Activated effector memory CD4-positive, alpha-beta T cell treated with anti-CD3 and anti-CD28 coated beads, Interleukin-2, amount 50 U/mL, for 16 hours (primary cell): ENCODE measurements around the gene GDE1.

Source experiments
- DNase-seq: peaks from one replicate; pipeline ENCODE4 v3.0.0-alpha.2; 2020

GDE1 gene

DNA sequence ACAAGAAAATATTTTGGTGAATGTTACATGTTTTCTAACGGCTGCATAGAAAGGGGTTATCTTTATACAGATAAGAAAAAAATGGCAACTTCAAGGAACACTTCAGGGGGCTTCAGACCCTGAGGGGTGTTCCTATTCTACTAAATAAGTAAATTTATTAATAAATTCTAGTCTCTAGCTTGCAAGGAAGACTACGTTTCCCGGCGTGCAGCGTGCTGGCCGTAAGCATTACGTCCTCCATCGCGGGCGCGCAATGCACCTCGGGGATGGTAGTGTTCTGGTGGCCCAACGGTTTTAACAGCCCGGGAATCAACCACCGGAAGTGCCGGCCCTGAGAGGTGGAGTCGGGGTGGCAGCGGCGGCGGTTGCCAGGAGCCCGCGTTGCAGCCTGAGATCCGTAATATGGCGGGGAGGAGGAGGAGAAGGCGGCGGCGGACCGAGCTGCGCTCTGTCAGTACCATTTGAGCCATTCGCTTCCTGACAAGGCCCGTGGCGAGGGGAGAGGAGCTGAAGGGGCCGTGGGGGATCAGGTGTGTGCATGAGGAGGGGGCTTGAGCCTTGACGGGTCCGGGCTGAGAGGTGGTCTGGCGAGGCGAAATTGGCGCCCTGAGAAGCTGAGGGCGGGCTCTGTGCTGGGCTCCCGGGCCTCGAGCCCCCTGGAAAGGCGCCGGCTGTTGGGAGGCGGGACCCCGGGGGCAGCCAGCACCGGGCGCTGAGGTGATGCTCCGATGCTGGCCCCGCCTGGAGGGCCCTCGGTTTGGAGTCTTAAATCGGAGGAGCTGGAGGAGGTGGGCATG is 1.9 kb upstream of the GDE1 start, which contains the start of gene CCP110:
CCP110 (plus strand) TSS at position 384 of the 797 bp plus-strand sequence. CDS start 3,940 bp downstream, outside the sequence.
- DNase-seq: peak; percentile 99

DNA sequence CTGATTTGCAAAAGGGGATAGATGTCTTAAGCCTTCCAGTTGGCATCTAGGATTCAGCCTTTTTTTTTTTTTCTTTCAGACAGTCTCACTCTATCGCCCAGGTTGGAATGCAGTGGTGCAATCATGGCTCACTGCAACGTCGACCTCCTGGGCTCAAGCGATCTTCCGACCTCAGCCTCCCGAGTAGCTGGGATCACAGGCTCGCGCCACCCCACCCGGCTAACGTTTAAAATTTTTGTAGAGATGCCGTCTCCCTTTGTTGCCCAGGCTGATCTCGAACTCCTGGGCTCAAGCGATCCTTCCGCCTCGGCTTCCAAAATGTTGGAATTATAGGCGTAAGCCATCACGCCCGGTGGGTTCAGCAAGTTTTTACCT is 1.3 kb upstream of the GDE1 start:
- no peak for DNase-seq

DNA sequence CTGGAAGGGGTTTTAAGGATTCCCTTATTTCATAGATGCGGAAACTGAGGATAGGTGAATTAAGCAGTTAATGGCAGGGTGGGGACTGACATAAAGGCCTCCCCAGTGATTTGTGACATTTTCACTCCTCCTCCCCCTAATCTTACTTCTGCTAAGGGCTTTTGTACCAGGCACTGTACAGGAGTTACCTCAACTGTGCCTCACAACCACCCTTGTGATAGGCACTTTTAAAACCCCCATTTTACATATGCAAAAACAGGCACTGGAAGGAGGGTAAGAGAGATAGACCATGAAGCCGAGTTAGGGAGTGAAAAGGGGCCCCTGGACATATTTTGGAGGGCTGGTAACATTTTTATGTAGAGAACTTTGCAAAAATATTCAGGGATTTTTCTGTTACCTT is 862 bp upstream of the GDE1 start:
- no peak for DNase-seq

DNA sequence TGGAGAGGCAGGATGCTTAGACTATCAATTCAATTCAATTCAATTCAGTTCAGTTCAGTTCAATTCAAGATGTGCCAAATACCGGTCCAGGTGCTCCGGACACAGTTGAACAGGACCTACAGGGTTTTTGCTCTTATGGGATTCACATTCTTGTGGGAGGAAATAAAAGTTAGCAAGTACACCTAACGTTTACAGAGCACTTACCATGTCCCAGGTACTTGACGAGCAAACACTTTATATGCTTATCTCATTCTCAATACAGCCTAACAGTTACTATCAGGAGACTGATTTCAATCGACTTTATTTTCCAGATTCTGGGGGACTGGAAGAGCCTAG is 467 bp upstream of the GDE1 start:
- no peak for DNase-seq

DNA sequence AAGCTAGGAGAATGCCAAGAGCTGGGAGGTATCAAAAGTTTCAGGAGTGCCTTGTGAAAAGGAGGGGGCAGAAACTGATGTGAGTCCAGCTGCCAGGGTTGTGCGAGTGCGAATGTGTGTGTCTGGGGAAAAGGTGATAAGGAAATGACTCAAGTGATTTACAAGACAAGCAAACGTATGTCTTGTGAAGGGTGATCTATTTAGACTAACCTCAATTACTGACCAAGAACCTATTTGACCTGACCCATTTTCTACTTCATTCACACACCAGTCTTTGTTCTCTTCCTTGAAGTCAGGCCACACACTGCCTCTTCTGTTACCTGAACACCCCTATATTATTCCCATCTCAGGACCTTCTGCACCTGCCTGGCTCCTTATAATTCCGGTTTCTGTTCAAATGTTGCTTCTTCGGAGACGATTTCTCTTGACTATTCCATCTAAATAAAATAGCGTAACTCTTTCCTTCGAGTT is 1.0 kb downstream of the GDE1 start:
- no peak for DNase-seq

DNA sequence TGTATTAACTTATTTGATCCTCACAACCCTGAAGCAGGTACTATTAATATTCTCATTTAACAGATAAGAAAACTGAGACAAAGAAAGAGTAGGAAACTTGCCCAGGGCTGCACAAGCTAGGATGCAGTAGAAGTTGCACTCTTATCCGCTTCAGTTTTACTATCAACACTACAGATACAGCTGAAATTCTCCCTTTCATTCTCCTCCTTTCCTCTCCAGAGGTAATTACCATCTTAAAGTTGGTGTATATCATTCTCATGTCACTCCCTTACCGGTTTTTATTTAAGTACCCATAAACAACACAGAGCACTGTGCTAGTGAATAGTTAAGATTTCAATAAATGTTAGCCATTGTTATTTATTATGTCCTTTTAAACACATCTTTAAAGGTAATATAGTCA is 3.5 kb downstream of the GDE1 start:
- DNase-seq: no peak

DNA sequence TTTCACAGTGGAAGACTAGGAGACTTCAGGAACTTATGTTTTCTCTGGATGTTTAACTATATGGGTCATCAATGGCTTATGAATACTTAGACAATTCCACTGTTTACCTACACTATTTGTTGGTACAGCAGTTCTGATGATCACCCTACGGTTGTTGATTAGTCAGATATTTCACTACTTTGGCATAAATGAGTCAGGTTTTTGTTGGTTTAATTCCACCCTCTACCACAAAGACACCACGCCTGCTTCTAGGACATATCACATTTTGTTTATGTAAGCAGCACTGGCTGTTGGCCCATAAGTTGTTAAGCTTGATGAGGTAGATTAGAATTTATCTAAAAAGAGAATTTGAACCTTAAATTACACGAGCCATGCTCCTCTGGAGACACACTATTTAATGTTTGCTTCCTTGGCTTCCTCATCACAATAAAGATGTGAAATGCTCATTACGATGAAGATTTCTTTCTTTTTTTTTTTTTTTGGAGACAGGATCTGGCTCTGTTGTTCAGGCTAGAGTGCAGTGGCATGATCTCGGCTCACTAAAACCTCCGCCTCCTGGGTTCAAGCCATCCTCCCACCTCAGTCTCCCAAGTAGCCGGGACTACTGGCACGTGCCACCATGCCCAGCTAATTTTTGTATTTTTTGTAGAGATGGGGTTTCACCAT is 4.3 kb downstream of the GDE1 start:
- DNase-seq: no peak

DNA sequence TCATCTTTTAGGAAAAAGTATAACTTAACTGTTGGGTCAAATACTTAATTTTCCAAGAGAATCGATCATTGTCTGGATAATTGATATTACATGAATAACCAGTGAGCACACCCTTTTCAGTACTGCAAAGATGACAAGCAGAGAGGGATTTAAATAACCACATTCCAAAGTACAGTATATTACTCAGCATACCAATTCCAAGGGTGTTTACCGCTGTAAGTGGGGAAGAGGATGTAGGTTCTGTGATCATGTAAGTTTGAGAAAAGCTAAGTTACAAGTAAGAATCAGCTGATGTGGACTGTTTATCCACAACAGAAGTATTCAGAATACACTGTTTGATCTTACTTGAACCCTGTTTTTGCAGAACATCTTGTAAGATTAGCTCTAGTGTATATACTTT is 6.1 kb downstream of the GDE1 start:
- DNase-seq: no peak

DNA sequence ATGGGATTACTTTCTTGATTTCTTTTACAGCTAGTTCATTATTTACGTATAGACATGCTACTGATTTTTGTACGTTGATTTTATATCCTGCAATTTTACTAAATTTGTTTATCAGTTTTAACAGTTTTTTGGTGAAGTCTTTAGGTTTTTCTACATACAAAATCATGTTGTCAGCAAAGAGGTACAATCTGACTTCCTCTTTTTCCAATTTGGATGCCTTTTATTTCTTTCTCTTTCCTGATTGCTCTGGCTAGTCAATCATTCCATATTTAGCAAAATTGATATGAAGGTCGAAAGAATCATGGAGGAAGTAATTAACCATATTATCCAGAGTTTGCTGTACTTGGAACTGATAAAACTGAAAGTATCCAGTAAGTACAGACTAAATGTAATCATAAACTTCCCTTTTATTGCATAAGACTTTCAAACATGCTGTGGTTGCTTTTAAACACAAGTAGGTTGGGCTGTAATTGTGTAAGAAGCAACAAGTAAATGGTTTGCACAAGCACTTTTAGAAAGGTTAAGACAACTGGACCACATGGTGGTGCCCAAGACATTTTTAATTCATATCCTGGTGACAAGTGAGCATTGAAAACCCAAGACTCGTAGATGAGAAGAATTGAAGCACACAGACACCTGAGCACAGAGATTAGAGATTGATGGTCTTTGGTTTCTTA is 8.4 kb downstream of the GDE1 start:
- DNase-seq: no peak

DNA sequence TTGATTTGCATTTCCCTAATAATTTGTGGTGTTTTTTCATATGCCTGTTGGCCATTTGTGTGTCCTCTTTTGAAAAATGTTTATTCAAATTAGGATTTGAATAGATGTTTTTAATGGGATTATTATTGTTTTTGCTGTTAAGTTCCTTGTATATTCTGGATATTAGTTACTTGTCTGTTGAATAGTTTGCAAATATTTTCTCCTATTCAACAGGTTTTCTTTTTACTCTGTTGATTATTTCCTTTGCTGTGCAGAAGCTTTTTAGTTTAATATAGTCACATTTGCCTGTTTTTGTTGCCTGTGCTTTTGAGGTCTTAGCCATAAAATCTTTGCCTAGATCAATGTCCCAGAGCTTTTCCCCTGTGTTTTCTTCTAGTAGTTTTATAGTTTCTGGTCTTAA is 9.6 kb downstream of the GDE1 start:
- DNase-seq: no peak

DNA sequence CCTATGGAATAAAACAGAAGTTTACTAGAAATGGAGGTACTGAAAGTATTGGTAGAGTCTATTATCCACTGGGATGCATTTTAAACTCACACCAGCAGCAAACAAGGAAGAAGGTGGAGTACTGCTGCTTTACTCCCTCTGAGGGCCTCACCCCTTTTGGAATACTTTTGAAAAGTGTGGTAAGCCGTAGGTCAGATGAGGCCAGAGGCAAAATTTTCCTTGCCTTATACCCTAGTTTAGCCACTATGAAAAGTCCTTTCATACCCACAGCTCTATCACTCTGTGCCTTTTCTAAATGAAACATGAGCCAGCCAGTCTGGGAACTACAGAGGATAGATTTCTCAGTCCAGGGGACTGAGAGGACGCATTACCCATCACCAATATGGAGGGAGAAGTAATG is 14.0 kb downstream of the GDE1 start:
- no peak for DNase-seq

DNA sequence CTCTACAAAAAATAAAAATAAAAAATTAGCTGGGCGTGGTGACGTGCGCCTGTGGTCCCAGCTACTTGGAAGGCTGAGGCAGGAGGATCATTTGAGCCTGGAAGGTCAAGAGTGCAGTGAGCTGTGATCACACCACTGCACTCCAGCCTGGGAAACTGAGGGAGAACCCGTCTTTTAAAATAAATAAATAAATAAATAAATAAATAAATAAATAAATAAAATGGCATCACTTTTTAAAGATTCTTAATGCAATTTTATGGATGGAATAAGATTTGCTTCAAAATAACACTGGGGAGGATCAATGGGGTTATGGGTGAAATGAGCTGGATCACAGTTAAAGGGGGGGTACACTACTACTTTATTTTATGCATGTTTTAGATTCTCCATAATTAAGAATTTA is 14.9 kb downstream of the GDE1 start:
- DNase-seq: no peak

DNA sequence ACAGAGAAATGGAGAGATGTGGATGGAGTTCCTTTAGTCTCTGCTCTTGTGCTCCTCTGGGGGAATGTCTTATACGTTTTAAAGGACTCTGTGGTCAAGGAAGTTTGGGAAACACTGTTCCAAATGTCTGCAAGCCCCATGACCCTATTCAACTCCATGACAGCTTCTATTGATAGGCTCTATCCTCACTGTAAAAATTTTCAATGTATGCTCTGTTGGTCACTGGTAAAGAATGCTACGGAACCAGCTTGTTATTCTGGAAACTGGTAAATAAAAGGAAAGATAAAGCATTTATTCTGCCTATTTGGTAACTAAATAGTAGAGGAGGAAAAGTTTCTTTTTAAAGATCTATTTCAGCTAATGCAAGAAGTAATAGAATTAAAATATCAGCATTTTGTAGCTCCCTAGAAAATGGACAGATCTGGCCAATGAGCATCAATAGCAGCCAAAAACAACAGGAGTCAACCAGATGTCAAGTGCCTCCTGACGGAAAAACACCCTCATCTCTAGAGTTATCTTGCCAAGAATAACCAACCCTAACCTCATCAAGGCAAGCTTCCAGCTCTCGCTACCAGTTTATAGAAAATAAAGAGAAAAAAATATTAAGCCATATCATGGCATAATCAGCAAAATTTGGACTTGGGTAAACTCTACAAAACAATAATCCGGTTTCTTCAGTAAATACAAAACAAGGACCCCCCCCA is 16.1 kb downstream of the GDE1 start:
- no peak for DNase-seq

DNA sequence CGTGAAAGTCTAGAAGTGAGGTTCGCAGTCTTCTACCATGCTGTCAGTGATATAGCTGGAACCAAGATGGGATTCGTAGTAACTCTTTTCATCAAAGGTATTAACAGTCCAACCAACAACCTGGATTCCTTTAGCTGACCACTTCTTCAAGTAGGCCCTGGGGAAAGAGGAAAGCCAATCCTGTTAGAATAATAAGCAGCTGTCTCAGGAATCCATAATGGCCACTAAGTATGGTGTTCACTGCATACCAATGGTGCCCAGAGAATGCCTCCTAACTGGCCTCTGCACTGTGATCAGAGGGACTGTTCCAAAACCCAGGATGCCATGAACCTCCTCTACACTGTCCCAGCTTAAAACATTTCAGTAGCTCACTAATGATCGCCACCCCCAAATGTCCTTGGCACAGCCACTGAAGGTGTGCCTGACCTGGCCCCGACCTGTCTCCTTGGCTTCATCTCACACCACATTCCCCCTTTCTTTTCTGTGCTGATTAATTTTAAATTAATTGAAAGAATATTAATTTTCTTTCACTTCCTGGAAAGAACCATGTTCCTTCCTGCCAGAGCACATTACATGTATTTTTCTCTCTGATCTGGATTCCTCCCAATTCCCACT is 18.3 kb downstream of the GDE1 start:
- DNase-seq: no peak

DNA sequence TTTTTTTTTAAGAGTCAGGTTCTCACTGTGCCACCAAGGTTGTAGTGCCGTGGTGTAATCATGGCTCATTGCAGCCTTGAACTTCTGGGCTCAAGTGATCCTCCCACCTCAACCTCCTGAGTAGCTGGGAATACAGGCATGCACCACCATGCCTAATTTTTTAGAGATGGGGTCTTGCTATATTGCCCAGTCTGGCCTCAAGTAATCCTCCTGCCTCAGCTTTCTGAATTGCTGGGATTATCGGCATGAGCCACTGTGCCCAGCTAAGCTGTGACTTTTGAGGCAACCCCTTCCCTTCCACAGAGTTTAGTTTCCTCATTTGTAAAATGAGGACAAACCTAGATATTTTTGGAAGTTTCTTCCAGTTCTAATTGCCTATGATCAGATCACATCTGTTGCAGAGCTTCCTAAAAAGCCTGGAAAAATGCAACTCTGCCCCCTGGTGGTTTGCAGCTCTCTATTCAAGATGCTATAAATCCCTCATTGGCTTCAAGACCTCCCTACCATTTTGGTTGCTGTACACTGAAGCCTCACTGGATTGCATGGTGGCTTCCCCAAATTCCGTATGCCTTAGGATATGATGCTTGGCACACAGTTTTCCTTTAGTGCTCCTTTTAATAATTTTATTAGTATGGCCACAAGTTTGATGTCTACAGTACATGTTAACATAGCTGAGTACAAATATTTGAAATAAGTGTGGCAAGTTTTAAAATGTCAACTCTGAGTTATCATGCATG is 19.3 kb downstream of the GDE1 start:
- DNase-seq: peak; percentile 85

DNA sequence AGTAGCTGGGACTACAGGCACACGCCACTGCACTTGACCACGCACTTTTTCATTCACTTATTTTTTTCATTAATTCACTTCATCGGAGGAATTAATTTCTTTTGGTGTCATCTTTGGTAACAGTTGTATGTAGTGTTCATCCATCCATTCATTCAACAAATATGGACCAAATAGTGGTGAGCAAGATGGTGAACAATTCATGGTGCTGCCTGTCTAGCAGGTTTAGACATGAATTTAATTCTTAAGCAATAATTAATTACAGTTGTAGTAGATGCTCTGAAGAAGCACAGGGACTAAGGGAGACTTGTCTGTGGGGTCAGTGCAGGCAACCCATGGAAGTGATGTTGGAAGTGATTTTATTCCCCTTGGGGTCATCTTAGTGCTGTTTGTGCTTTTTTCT is 22.4 kb downstream of the GDE1 start:
- no peak for DNase-seq

DNA sequence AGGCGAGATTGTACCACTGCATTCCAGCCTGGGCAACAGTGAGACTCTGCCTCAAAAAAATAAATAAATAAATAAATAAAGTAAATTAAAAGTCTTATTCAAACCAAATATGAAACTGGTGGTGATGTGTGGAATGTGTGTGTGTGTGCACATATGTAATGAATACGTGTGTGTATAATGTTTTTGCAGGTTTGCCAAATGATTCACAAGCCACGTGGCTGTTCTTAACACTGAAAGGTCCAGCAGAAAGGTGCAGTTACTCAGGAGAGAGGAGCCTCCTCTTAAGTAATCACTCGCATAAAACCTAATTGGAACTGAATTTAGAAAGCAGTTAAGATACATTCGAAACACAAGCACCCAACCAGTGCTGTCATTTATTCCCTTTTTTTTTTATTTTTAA is 22.9 kb downstream of the GDE1 start:
- DNase-seq: no peak

DNA sequence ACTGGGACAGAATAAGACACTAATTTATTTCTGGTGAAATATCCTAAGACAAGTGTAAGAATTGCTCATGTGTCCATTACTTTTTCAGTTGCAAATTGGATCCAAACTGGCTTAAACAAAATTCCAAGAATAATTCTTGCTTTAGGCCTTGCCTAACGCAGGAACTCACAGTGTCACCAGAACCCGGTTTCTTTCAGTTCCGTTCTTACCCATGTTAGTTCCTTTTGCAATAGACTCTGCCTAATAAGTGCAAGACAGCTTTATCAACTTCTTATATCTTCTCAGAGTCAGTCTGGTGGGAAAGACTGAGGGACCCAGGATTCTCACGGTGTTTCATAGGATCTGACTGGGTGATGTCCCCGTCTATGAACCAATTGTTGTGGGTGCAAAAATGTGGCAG is 24.7 kb downstream of the GDE1 start:
- no peak for DNase-seq

DNA sequence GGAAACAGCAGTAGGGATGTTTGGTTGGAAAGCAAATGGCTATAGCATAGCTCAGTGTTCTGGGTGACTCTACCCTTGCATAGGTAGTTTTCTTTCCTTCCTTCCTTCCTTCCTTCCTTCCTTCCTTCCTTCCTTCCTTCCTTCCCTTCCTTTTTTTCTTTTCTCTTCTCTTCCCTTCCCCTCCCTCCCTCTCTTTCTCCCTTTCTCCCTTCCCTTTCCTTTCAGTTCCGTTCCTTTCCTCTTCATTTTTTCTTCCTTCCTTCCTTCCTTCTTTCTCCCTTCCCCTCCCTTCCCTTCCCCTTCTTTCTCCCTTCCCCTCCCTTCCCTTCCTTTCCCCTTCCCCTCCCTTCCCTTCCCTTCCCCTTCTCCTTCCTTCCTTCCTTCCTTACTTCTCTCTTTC is 31.3 kb downstream of the GDE1 start:
- DNase-seq: no peak

DNA sequence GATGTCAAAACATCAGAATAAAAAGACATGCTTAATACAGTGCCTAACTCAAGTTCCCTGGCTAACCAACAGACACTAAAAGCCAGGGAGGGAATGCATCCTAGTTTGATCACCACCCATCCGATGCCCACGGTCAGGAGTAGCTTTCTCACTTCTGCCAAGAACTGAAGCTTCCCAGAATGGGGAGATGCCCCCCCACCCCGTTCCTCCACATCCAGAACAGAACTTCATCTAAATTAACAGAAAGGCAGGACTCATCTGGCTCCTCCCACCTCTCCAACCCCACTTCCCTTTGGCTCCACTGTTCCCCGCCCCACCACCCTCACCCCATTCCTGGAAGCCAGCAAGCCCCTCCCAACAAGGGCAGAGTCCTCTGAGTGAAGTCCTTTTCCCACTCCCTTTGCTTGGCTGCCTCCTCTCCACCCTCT is 33.7 kb downstream of the GDE1 start:
- no peak for DNase-seq

DNA sequence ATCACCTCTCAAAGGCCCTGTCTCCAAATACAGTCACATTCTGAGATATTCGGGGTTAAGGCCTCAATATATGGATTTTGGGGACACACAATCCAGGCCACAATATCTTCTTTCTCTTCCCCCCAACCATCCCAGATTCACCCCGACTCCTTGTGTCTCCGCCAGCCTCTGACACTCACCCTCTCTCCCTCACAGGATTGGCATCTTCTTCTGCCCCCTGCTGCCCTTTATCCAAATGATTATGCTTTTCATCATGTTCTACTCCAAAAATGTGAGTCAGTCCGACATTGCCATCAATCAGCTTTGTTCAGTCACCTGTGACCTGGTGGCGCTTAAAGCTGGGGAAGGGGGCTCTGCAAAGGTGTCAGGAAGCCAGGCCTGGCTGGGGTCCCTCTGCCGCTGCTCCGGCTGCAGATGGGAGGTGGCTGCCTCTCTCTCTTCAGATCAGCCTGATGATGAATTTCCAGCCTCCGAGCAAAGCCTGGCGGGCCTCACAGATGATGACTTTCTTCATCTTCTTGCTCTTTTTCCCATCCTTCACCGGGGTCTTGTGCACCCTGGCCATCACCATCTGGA is 35.1 kb downstream of the GDE1 start:
- no peak for DNase-seq

DNA sequence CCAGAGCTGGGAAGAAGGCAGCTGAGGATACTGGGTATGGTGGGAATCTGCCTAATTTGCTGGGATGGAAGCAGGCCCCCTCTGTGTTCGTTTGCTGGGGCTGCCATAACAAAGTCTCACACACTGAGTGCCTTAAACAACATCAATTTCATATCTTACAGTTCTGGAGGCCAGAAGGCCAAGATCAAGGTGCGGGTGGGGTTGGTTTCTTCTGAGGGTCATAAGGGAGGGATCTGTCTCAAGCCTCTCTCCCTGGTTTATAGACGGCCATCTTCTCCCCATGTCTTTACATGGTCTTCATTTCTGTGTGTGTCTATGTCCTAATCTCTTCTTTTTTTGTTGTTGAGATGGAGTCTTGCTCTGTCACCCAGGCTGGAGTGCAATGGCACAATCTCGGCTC is 35.8 kb downstream of the GDE1 start:
- DNase-seq: no peak
